NCI-H2171 treated with DMSO at 0.1 percent for 48 hours (cell line): ENCODE results near the gene ASB4.
A peak's percentile ranks its signal among the peaks of the same experiment; 100 is the strongest.
"Not testable (repeated sequence)": the region's sequence is repeated elsewhere in the genome, so short reads cannot be mapped to it uniquely, and the experiment has no call there.

ENCODE experiments used
- DNase-seq: peaks from one replicate; lab custom pipeline; 2025; lab: John Stamatoyannopoulos, UW

ASB4 gene

DNA sequence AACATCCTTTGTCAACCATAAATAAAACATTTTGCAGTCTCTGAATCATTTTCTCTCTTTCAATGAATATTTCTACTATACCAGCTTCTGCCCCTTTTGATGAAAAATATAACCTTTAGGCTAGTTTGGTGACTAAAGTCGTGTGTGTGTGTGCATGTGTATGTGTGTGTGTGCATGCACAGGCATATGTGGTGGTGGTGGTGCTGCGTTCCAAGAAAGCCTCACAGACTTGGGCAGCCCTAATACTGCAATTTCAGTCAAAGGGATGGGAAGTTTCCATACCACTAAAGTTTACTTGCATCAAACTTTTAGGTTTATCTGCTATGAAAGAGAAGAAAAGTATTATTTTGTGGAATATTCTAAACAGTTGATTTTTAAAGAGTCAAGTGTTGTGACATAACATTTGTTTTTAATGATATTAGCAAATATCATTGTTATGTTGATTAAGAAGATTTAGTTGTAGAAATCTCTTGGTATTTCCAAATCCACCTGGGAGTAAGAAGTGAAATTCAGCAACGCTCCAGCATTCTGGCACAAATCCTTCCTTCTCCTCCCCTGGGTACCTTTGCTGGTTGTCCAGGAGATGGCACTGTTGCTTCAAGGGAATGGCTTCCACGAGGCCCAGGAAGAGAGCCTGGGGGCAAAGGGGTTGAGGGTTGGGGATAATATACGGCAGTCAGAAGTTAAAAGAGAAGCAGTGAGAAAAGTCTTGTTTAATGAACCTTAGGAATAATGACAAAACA lies 41.5 kb downstream of the ASB4 start:
- peak; percentile 77 for DNase-seq

GRCh38 chr7:95527776-95528250 lies 42.1 kb downstream of the ASB4 start:
- no peak for DNase-seq

DNA sequence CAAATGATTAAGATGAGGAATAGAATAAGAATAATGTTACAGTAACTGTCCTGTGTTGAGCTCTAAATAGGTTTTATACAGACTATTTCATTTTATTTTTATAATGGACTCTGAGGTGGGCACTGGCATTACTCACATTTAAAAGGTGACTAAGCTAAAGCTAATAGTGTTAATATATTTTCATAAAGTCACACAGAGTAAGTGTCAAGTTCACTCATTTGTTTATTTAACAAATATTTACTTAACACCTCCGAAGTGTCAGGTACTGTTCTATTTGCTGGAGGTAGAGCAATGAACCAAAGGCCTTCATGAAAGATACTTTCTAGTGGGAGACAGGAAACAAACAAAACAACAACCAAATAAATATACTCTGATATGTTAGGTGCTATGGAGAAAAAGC lies 44.0 kb downstream of the ASB4 start:
- DNase-seq, result no peak

DNA sequence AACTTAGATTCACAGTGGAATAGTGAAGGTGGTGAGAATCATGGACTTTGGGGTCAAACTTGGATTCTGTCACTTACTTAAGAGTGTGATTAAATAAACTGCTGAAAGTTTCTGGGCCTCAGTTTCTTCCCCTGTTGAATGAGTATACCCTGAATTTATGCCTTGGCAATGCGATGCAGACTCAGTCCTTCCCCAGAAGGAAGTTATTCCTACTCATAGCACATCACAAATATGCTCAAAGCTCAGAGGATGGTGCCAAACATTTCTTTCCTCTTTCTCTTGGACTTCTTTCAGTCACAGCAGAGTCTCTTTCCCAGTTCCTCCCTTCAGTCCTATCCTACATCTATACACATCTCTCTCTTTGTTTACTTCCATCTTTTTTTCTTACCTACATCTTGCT lies 45.1 kb downstream of the ASB4 start:
- DNase-seq, result no peak

GRCh38 chr7:95531605-95532219 lies 46.0 kb downstream of the ASB4 start:
- DNase-seq, result no peak

DNA sequence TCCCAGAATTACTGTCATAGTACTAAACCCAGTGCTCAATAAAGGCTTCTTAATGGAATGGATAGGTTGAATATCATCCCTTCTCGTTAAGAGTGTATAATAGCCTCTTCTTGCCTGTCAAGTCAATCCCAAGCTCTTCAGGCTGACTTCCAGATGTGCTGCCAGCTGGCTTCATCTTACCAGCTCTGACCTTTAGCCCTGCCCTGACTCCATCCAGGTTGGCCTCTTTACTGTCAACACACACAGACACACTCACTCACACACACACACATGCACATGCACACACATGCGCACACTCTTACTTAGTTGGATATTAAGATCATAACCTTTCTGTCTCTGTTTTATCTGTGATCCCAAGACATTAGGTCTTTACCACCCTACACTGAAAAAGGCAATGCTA lies 49.1 kb downstream of the ASB4 start:
- no peak for DNase-seq

DNA sequence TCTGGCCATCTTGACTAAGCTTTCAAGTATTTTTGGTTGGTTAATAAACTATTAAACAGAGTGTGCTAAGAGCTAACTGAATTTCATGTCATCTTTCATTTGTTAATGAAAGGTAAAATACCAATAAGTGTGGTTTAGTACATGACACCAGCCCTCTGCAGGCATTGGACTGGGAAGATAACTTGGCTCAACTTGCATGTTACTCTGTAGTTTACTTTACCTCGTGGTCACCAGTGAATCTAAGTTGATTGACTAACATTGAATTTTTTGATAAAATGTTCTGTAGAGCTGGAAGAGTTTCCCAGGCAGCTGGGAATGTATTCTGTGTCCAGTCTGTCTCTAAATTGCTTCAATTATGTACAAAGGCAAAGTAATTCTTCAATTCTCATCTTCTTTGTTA lies 49.9 kb downstream of the ASB4 start:
- DNase-seq, result no peak

- no peak for DNase-seq
Observed at GRCh38 chr7:95536656-95537311, 51.0 kb downstream of the ASB4 start.

- no peak for DNase-seq
Observed at GRCh38 chr7:95537468-95537867, 51.7 kb downstream of the ASB4 start.

- no peak for DNase-seq
Observed at GRCh38 chr7:95539426-95539825, 53.7 kb downstream of the ASB4 start.

DNA sequence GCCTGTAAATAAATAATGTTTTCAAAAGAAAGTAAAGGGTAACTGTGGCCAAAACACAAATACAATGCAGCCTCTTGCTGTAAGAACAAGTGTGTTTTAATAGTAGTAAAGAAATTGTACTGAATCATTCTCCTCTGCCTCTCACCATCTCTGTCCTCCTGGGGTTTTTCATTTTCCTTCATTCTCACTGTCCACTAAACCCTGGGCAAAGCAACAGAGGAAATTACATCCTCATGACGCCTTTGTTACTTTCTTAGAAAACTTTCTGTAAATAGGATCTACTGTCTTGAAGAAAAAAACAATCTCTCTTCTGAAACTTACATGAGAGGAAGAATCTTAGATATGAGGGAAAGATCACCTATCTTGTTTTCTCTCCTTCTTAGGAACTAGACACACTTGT lies 54.6 kb downstream of the ASB4 start:
- DNase-seq, result no peak

GRCh38 chr7:95543312-95543711 lies 57.6 kb downstream of the ASB4 start:
- no peak for DNase-seq

- no peak for DNase-seq
Observed at GRCh38 chr7:95544171-95544570, 58.4 kb downstream of the ASB4 start.

DNA sequence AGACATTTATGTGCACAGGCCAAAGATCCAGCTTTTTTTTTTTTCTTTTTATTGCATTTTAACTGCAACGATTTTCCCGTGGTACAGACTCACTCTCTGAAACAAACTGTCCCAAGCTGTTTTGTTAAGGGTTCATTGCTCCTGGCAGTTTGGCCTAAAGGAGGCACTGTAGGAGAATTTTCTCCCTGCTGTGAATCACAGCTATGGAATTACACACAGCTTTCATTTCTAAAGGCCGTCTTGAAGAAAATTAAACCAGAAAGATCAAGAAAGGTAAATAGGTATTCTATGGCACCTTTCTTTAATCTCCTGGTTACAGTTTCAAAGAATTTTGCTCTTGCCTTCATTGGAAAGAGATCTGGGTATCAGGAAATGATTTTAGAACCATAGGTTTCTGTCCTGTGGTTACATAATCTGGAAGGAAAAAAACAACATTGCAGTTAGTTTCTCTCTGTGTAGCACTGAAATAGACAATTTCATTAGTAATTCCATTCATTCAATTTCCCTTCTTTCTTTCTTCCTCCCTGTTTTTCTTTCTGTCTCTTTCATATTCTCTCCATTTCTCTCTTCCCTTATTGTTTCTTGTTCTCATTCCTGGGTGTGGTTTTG lies 59.4 kb downstream of the ASB4 start:
- DNase-seq, result no peak

DNA sequence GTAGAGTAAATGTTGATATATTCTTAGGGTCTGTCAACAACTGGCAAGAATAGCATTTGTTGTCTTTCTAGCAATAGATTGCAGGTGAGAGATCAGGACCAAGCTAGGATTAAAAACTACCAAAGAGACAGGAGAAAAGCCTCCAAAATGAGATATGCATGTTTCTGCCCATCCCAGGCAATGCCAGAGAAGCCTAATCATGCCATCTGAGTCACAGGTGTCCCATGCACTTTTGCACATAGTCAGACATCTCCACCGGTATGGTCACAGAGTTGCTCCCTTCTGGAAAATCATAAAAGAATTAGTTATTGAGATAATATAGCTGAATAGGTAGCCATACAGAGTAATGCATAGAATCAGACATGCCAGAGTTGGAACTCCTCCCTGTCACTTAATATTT lies 59.9 kb downstream of the ASB4 start:
- no peak for DNase-seq

DNA sequence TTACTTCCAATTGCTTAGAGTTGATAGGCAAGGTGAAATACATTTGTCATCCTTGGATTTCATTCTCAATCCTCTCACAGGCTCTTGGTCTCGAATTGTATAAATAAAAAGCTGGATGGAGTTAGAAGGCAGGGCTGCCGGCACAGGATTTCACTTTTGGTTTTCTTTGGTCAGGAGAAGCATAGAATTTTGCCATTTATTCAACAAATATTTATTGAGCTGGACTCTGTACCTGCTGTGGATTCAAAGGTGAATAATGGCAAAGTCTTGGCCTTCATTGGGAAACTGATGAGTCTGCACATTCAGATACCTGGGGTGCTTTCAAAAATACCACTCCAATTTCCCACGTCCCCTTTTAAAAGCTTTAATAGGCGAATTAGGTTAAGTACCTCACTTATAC lies 60.9 kb downstream of the ASB4 start:
- DNase-seq, result no peak

DNA sequence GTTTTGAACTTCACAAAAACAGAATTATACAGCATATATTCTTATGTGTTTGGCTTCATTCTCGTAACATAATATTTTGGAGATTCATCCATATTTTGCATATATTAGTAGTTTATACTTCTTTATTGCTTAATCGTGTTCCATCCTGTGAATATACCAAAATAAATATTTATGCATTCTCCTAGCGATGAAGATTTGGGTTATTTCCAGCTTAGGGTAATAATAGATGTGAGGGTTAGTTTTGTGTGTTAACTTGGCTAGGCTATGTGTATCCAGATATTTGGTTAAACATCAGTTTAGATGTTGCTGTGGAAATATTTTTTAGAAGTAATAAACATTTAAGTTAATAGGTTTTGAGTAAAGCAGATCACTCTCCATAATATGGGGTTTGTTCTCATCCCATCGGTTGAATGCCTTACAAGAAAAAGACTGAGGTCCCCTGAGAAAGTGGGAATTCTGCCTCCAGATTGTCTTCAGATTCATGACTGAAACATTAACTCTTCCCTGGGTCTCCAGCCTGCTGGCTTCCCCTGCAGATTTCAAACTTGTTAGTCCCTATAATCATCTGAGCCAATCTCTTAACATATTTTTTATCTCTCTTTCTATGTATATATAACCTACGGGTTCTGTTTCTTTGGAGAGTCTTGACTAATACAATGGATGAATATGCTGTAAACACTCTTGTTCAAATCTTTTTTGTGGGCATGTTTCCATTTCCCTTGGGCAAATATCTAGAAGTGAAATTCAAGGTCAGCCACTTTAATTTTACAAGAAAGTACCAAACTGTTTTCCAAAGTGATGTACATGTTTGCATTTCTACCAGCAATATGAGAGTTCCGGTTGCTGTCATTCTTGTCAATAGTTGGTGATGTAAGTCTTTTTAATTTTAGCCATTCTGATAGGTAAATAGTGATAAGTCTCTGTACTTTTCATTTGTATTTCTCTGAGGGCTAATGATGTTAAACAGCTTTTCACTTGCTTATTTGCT lies 61.9 kb downstream of the ASB4 start:
- DNase-seq, result no peak

GRCh38 chr7:95549818-95550529 lies 64.2 kb downstream of the ASB4 start:
- DNase-seq, result peak; percentile 41

- no peak for DNase-seq
Observed at GRCh38 chr7:95550546-95550945, 64.8 kb downstream of the ASB4 start.

DNA sequence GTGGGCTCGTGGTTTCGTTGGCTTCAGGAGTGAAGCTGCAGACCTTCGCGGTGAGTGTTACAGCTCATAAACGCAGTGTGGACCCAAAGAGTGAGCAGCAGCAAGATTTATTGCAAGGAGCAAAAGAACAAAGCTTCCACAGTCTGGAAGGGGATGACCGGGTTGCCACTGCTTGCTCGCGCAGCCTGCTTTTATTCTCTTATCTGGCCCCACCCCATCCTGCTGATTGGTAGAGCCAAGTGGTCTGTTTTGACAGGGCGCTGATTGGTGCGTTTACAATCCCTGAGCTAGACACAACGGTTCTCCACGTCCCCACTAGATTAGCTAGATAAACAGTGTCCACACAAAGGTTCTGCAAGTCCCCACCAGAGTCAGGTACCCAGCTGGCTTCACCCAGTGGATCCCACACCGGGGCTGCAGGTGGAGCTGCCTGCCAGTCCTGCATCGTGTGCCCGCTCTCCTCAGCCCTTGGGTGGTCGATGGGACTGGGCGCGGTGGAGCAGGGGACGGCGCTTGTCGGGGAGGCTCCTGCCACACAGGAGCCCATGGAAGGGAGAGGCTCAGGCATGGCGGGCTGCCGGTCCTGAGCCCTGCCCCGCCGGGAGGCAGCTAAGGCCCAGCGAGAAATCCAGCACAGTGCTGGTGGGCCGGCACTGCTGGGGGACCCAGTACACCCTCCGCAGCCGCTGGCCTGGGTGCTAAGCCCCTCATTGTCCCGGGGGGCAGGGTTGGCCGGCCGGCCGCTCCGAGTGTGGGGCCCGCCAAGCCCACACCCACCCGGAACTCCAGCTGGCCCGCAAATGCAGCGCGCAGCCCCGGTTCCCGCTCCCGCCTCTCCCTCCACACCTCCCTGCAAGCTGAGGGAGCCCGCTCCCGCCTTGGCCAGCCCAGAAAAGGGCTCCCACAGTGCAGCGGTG lies 66.5 kb downstream of the ASB4 start:
- not testable (repeated sequence) for DNase-seq
